C4-2B (cell line): ENCODE results near the gene TSSK6.

Experiments
- H3K27ac ChIP-seq: fragments of 450-650 bp; 2 replicates; pipeline ENCODE4 v1.5.1; 2017
- ZFX ChIP-seq: fragments of 450-650 bp; IDR thresholded peaks from 2 replicates; pipeline ENCODE4 v1.6.1; 2017
- TF ChIP-seq, protein P1 (sequence below): fragments of 450-650 bp; conservative IDR thresholded peaks from 2 replicates; pipeline ENCODE4 v1.5.1; 2017; ENCODE audit warnings: mild to moderate bottlenecking

The TSSK6 gene

DNA sequence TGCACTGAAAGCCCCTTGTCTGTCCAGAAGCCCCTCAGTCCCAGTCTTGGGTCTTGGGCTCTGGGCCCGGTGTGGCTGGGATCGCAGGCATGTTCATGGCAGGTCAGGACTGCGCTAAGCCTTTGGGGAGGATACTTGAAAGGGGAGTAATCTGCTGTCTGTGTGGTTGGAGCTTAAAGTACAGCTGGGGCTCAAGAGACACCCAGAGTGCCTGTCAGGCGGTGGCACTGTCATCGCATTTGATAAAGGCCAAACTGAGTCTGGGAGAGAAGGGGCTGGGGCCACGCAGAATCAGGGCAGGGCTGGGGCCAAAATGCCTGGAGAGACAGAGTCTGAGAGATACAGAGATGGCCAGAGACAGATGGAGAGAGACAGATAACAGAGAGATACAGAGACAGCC, 18.5 kb upstream of the TSSK6 start:
- no peak overlapping the region for H3K27ac ChIP-seq
- TF ChIP-seq, protein P1, sequence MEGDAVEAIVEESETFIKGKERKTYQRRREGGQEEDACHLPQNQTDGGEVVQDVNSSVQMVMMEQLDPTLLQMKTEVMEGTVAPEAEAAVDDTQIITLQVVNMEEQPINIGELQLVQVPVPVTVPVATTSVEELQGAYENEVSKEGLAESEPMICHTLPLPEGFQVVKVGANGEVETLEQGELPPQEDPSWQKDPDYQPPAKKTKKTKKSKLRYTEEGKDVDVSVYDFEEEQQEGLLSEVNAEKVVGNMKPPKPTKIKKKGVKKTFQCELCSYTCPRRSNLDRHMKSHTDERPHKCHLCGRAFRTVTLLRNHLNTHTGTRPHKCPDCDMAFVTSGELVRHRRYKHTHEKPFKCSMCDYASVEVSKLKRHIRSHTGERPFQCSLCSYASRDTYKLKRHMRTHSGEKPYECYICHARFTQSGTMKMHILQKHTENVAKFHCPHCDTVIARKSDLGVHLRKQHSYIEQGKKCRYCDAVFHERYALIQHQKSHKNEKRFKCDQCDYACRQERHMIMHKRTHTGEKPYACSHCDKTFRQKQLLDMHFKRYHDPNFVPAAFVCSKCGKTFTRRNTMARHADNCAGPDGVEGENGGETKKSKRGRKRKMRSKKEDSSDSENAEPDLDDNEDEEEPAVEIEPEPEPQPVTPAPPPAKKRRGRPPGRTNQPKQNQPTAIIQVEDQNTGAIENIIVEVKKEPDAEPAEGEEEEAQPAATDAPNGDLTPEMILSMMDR: no peak
- no peak for TF ChIP-seq ZFX

DNA sequence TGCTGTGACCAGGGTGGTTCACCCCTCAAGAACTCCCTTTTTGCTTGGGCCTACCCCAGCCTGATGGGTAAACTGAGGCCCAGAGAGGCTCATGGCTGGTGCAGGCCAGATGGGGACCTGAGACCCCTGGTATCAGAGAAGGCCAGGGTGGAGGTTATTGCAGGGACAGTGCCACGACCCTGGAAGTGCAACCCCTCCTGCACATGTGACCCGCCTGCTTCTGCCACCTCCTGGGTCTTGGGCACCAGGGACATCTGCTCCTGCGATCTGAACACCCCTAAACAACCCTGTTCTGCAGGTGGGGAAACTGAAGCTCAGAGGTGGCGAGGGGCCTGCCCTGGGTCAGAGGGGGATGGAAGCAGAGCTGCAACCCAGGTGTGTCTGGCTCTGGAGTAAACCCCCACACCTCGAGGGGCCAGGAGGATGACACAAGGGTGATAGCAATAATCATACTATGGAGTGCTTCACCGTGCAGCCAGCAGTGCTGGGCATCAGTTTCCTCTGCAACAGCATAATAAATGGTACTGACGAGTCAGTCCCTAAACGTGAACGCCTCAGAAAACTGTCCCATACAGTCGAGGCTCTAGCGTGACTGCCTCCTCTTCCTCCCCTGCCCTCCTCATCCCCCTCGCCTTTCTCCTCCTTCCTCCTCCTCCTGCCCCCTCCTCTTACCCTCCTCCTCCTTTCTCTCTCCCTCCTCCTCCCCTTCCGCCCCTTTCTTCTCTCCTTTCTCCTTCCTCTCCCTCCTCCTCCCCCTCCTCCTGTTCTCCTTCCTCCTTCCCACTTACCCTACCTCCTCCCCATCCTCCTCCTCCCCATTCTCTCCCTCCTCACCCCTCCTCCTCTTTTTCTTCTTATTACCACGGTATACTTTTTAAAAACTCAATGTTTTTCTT, 17.7 kb upstream of the TSSK6 start:
- TF ChIP-seq, protein P1: no peak
- TF ChIP-seq ZFX: no peak
- H3K27ac ChIP-seq: no peak overlapping the region

DNA sequence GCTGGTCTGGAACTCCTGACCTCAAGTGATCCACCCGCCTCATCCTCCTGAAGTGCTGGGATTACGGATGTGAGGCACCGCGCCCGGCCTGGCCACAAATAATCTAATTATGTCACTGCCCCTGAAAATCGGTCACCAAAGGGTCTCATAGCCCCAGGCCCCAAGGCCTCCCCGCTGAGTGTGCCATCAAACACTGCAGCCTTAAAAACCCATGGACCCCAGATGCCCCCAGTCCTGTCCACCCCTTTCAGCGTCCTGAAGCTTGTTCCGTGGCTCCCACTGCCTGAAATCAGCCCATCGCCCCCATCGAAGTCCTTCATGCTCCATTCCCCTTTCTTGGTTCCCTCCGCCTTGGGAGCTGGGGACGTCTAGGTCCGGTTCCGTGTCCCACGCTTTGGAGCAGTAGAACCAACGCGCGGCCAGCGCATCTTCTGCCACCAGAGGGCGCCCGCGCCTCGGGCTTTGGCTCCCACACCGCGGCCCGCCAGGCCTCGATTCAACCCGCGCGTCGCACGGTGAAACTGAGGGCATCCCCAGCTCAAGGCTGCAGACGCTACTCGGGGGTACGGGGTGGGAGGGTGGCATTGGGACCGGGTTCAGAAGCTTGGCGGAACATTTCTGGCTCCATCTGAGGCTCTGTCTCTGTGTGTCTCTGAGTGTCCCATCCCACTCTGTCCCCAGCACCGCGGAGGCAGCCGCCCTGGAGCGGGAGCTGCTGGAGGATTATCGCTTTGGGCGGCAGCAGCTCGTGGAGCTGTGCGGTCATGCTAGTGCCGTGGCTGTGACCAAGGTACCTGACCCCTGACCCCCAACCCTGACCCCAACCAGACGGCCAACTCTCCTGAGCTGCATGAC, 16.8 kb upstream of the TSSK6 start:
- 0 out of 2 replicates have a peak overlapping the region, but pooled peaks have one; percentile 5 for H3K27ac ChIP-seq
- TF ChIP-seq, protein P1: peak; percentile 98
- no peak for TF ChIP-seq ZFX

DNA sequence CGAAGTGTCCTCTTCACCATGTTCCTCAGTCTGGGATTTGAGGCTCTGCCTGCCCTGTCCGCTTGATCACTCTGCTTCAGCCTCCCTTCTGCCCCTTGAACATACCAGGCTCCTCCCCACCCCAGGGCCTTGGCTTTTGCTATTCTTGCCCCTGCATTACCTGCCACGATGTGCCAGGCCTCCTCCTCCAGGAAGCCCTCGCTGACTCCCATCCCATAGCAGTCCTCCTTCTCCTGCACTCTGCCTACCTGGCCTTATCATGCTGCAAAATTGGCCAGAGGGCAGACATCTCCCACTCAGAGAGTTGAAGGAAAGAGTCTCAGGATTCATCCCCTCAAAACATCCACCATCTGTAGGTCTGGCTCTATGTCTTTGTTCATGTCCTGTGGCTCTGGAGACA, 15.5 kb upstream of the TSSK6 start:
- TF ChIP-seq ZFX: no peak
- TF ChIP-seq, protein P1: no peak

DNA sequence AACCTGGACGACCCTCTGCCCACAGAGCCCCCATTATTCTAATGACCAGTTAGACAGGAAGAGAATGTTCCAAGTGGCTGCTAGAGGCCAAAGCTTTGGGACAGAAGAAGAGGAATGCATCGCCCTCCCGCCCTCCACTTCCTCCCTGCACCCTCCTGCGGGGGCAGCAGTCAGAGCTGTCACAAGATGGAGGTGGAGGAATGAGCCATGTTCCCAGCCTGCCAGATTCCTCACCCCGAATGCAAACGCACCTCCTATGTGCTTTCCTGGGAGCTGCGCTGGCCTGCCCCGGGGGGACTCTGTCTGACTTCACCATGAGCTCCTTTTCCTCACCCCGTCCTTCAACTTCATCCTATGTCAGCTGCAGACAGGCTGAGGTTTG, 15.1 kb upstream of the TSSK6 start:
- no peak for TF ChIP-seq ZFX
- TF ChIP-seq, protein P1: no peak
- H3K27ac ChIP-seq: no peak overlapping the region

More for the DNA sequence above, 15.5 kb upstream of the TSSK6 start:
- H3K27ac ChIP-seq: no peak overlapping the region

DNA sequence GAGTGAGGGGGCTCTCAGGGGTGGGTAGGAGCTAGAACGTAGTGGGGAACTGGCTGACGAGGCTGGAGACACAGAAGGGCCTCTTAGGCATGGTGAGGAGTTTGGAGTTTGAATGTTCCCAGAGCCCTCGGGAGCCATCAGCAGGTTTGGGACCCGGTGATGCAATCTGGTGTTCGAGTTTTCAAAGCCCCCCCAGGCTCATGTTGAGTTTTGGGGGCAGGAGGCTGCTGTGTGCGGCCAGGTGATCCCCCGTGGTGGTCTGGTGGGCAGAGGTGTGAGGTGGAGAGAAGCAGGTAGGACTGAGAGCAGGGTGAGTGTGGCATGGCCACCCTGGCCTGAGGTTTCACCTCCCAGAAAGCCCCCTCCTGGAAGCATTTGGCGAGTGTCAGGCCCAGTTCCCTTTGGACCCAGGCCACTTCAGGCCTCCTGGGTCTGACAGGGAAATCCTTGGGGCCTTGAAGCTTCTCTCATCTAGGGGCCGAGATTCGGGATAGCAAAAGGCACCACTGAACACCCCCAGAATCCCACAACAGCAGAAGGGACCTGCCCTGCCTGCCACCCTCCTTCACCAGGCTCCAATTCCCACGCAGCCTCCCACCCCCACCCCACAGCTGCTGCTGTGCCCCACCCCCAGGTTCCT, 14.6 kb upstream of the TSSK6 start:
- H3K27ac ChIP-seq: no peak overlapping the region
- TF ChIP-seq, protein P1: no peak
- TF ChIP-seq ZFX: no peak
